ENCODE measurements around the gene KIAA1614. TPM values are rescaled to one million over a fixed set of nuclear protein-coding genes. Genes with fewer than 3 reads are reported as not detected.

KIAA1614 gene
- total RNA-seq, 3 donors from 2014 or later, result 2.3 to 9.1 (median 4.3) TPM

DNA sequence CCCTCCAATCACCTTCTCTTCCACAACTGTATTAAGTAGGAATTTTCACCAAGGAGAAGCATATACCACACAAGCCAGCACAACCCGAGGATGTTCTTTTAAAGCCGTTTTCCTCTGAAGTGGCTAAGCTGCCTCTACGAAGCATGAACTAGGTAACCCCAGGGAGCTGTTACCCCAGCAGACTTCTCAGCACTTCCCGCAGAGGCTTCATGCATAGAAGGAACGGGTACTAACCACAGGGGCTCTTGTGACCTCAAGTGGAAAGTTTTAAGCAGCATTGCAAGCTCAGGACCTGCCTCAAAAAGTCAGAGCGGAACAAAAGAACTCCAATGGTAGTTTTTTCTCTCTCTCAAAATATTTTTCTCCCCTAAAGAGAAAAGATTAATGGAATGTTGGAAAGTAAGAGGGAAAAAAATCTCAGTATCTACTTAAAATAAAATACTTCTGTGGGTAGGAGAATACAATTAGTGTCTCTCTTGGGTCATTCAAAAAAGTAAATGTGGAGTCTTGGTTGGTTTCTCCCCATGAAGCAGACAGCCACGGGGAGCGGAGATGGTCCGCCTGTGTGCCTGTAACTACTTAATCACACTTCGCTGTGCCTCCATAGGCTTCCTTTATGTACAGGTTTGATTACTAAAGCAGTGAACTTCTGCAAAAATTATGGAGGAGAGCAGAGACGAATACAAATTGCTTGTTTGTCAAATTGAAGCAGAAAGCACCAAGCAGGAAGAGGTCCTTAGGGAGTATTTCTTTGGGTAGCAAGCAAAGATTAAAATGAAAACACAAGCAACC is 69.1 kb downstream of the KIAA1614 start:
- DNase-seq (ENCODE audit: low spot score in 2 of 2), result no peak
- Histone ChIP-seq H3K4me3 (no peak overlapping the region), H3K36me3 (peaks cover 3% of the 10 kb centered on the region), H3K27ac (no peak overlapping the region), H3K4me1 (no peaks in the 10 kb centered on the region), H3K9me3 (no peaks in the 10 kb centered on the region), H3K27me3 (no peaks in the 10 kb centered on the region)
- intact Hi-C loops (cut with DNase I; ENCODE audit: low total_unique reads), result no loop called here
- no peak for TF ChIP-seq POLR2A (IDR thresholded peaks at IDR 0.05)
- TF ChIP-seq POLR2AphosphoS5 (IDR thresholded peaks at IDR 0.05), result no peak
- TF ChIP-seq, protein P1, sequence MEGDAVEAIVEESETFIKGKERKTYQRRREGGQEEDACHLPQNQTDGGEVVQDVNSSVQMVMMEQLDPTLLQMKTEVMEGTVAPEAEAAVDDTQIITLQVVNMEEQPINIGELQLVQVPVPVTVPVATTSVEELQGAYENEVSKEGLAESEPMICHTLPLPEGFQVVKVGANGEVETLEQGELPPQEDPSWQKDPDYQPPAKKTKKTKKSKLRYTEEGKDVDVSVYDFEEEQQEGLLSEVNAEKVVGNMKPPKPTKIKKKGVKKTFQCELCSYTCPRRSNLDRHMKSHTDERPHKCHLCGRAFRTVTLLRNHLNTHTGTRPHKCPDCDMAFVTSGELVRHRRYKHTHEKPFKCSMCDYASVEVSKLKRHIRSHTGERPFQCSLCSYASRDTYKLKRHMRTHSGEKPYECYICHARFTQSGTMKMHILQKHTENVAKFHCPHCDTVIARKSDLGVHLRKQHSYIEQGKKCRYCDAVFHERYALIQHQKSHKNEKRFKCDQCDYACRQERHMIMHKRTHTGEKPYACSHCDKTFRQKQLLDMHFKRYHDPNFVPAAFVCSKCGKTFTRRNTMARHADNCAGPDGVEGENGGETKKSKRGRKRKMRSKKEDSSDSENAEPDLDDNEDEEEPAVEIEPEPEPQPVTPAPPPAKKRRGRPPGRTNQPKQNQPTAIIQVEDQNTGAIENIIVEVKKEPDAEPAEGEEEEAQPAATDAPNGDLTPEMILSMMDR (IDR thresholded peaks at IDR 0.05), result no peak

DNA sequence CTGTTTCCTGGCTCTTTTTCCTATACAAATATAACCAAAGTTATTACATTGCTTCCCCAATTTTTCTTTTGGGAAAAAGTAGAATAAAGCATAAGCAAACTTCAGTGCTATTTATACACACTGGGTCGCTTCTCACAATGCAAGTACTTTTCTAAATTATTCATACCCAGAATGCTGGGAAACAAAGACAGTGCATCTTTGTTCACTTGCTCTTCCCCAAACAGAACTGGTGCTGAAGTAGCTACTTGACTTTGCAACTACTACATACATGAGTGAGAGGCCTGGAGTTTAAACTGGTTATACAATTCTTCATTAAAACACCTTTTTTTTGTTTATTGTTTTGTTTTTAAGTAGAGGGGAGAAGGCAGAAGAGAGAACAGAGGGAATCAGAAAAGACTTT is 69.7 kb downstream of the KIAA1614 start:
- peaks cover 3% of the 10 kb centered on the region for H3K36me3 ChIP-seq
- no peak overlapping the region for H3K4me3 ChIP-seq
- no peak for DNase-seq (ENCODE audit: low spot score in 2 of 2)
- H3K27ac ChIP-seq, result no peak overlapping the region
- no peaks in the 10 kb centered on the region for H3K4me1 ChIP-seq
- TF ChIP-seq POLR2AphosphoS5 (IDR thresholded peaks at IDR 0.05) (no peak), POLR2A (IDR thresholded peaks at IDR 0.05) (no peak)
- TF ChIP-seq, protein P1 (IDR thresholded peaks at IDR 0.05), result no peak
- H3K9me3 ChIP-seq, result no peaks in the 10 kb centered on the region
- intact Hi-C loops (cut with DNase I; ENCODE audit: low total_unique reads), result no loop called here
- H3K27me3 ChIP-seq, result no peaks in the 10 kb centered on the region

DNA sequence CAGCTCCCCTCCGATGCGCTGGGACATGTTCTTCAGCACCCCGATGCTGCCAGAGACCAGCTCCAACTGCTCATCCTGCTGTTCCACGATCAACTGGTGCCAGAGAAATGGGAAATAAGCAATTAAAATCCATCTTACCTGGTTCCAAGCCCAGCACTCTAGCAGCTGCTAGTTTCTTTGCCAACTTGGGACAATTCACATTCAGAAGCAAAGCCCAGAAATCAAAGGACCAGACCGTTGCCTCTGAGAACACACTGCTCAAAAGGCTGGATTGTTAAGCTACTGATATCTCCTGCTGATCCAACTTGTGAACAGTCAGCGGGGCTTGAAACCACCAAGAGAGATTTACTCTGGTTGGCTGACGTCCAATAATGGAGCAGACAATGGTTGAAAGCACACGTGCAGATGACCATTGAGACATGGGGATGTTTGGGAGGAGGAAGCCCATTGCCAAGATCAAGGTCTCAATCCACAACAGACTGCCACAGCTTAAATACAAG is 75.6 kb downstream of the KIAA1614 start:
- no peaks in the 10 kb centered on the region for H3K4me1 ChIP-seq
- DNase-seq (ENCODE audit: low spot score in 2 of 2), result no peak
- H3K27ac ChIP-seq, result no peak overlapping the region
- TF ChIP-seq POLR2AphosphoS5 (IDR thresholded peaks at IDR 0.05), result no peak
- TF ChIP-seq, protein P1 (IDR thresholded peaks at IDR 0.05), result no peak
- TF ChIP-seq POLR2A (IDR thresholded peaks at IDR 0.05), result no peak
- H3K9me3 ChIP-seq, result no peaks in the 10 kb centered on the region
- H3K27me3 ChIP-seq, result no peaks in the 10 kb centered on the region
- intact Hi-C loops (cut with DNase I; ENCODE audit: low total_unique reads), result no loop called here
- no peaks in the 10 kb centered on the region for H3K36me3 ChIP-seq
- no peak overlapping the region for H3K4me3 ChIP-seq

DNA sequence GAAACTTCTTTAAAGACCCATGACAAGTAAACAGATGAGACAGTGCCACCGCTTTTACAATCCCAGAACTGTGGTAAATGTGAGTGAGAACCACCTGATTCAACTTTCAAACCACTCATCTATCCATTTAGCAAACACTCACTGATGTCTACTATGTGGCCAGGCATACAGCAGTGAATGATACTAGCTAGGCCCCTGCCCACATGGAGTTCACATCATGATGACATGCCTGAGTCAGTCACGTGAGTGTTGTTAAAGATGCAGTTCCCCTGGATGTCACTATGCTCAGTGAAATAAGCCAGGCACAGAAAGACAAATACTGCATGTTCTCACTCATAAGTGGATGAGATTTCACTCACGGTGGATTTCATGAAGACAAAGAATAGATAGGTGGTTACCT is 81.6 kb downstream of the KIAA1614 start:
- Histone ChIP-seq H3K27me3 (no peaks in the 10 kb centered on the region), H3K4me3 (no peak overlapping the region), H3K27ac (no peak overlapping the region), H3K4me1 (no peaks in the 10 kb centered on the region), H3K9me3 (no peaks in the 10 kb centered on the region), H3K36me3 (no peaks in the 10 kb centered on the region)
- intact Hi-C loops (cut with DNase I; ENCODE audit: low total_unique reads), result no loop called here
- DNase-seq (ENCODE audit: low spot score in 2 of 2), result no peak
- TF ChIP-seq POLR2AphosphoS5 (IDR thresholded peaks at IDR 0.05) (no peak), POLR2A (IDR thresholded peaks at IDR 0.05) (no peak)
- TF ChIP-seq, protein P1 (IDR thresholded peaks at IDR 0.05), result no peak

DNA sequence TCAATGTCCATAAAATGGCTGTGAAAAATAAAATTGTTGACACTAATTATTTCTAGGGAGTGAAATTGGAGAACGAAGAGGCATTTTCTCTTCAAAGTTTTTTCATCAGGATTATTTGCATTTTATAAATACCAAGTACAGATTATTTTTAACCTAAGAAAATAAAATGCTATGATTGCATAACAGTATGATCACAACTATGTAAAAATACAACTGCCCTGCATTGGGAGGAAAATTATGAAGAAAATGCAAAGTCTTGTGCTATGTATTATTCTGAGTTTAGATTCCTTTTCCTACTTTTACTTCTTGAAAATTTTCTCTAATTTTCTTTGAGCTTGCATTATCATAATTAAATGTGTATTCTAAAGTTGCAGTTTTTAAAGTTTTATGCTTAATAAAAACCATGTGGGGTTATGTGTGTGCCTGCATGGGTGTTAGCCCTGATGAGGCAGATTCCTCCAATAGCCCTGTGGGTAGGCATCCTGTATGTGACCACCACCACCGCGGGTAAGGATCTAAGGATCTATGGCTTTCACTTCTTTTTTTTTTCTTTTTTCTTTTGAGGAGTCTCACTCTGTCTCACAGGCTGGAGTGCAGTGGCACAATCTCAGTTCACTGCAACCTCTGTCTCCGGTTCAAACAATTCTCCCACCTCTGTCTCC is 85.3 kb downstream of the KIAA1614 start:
- H3K4me1 ChIP-seq, result no peaks in the 10 kb centered on the region
- DNase-seq (ENCODE audit: low spot score in 2 of 2), result no peak
- no peaks in the 10 kb centered on the region for H3K9me3 ChIP-seq
- no peaks in the 10 kb centered on the region for H3K27me3 ChIP-seq
- intact Hi-C loops (cut with DNase I; ENCODE audit: low total_unique reads), result no loop called here
- H3K27ac ChIP-seq, result no peak overlapping the region
- no peak for TF ChIP-seq POLR2AphosphoS5 (IDR thresholded peaks at IDR 0.05)
- TF ChIP-seq, protein P1 (IDR thresholded peaks at IDR 0.05), result no peak
- TF ChIP-seq POLR2A (IDR thresholded peaks at IDR 0.05), result no peak
- H3K4me3 ChIP-seq, result no peak overlapping the region
- no peaks in the 10 kb centered on the region for H3K36me3 ChIP-seq

Measured in breast epithelium (tissue), 4 donors.